Coronary artery (tissue), 2 donors: Measurements from ENCODE around the gene P2RX6.

Experiments used
- DNase-seq: peaks from one replicate; pipeline ENCODE4 v3.0.0-alpha.2; 2017; ENCODE audit warnings: low spot score
- H3K27ac ChIP-seq, 2 donors: fragments of 200-600 bp; sonication (generic); one replicate each; pipeline ENCODE4 v1.5.1; 2016 to 2019
- H3K4me3 ChIP-seq: fragments of 200-600 bp; sonication (generic); 2 replicates; pipeline ENCODE4 v1.5.1; 2016; ENCODE audit warnings: mild to moderate bottlenecking, moderate library complexity
- TF ChIP-seq, protein P1 (sequence below): fragments of 200-600 bp; sonication (generic); IDR thresholded peaks from one replicate; pipeline ENCODE4 v1.5.1; 2019; ENCODE audit warnings: antibody characterized with exemption

Gene P2RX6

DNA sequence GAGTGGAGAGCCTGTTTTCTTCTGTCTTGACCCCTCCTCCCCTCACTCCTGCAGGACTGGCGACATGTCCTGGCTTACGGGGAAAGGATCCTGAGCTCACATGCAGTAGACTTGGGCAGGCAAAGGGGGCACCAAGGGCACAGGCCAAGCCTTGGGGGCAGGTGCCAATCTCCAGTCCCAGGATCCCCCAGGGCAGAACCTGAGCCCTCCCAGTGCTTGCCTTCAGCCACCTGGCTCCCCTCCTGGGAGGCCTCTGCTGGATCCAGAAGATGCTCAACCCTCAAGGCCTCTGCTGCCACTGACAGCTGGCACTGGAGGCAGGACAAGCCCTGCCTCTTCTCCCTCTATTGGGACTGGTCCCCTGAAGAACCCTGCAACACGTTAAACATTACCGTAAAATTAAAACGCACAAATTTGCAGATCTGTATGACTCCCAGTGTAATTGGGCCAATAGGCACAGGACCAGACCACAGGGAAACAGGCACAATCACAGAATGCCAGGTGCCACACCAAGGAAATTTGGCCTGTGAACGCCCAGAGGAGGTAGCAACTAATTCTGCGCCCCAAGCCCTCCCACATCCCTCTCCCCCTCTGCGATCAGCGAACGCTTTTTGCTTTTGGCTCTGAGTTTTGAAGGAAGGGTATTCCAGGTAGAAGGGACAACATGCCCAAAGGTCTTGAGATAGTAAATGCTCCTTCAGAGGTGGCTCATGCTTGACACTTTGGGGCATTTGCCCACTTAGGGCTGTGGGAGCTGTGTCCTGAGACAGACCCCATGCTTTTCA is 33.8 kb upstream of the P2RX6 start:
- H3K27ac ChIP-seq: peak overlapping the region; percentile 89 to 90
- H3K4me3 ChIP-seq: peak overlapping the region; percentile 91
- DNase-seq: no peak
- TF ChIP-seq, protein P1, sequence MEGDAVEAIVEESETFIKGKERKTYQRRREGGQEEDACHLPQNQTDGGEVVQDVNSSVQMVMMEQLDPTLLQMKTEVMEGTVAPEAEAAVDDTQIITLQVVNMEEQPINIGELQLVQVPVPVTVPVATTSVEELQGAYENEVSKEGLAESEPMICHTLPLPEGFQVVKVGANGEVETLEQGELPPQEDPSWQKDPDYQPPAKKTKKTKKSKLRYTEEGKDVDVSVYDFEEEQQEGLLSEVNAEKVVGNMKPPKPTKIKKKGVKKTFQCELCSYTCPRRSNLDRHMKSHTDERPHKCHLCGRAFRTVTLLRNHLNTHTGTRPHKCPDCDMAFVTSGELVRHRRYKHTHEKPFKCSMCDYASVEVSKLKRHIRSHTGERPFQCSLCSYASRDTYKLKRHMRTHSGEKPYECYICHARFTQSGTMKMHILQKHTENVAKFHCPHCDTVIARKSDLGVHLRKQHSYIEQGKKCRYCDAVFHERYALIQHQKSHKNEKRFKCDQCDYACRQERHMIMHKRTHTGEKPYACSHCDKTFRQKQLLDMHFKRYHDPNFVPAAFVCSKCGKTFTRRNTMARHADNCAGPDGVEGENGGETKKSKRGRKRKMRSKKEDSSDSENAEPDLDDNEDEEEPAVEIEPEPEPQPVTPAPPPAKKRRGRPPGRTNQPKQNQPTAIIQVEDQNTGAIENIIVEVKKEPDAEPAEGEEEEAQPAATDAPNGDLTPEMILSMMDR: no peak

DNA sequence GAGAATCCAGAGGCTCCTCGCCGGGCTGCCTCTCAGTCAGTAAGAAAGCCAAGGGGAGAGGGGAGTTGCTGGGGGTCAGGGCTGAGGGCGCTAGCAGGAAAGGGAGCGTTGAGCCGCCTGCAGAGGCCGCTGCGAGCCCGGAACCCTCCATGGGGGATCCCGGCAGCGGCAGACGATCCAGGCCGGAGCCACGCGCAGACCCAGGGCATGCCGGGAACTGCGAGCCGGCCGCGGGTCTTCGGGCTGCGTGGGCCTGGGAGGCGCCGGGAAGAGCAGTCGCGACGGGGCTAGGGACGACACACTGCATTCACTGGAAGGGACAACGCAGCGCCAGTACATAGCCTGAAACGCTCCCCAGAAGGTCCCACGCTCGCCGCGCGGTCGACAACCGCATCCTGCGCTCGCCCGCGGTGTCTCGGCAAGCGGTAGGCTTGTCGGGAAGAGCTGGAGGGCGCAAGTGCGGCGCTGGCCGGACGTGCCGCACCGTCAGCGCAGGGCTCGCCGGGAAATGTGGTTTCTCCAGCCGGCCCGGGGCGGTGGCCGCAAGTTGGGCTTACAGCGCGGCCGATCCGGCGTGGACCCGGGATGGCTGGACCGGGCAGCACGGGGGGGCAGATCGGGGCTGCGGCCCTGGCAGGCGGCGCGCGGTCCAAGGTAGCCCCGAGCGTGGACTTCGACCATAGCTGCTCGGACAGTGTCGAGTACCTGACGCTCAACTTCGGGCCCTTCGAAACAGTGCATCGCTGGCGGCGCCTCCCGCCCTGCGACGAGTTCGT is 33.0 kb upstream of the P2RX6 start, which contains the start of gene LZTR1:
Gene LZTR1, plus strand, starts transcription at position 511 of the 776 bp plus-strand sequence. Its CDS starts 75 bp downstream, at position 586.
- Histone ChIP-seq H3K4me3 (peak within 1 kb of the TSS; percentile 91), H3K27ac (peak within 1 kb of the TSS; percentile 89 to 90)
- TF ChIP-seq, protein P1: peak; percentile 23
- peak; percentile 84 for DNase-seq

DNA sequence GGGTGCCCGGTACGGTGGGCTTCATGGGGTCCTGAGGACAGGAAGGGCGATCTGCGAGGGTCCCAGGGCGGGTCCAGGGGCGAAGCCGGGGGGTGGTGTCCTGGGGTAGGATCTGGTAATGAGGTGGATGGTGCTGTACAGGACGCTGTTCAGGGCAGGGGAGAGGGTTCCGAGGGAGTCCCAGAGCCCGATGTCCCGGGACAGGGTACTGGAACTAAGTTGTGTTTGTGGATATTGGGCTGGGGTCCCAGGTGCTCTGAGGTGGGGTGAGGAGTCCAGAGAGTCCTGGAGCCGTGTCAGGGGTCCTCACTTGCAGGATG is 32.4 kb upstream of the P2RX6 start:
- TF ChIP-seq, protein P1: no peak
- Histone ChIP-seq H3K27ac (peak overlapping the region; percentile 89 to 90), H3K4me3 (peak overlapping the region; percentile 91)
- no peak for DNase-seq

DNA sequence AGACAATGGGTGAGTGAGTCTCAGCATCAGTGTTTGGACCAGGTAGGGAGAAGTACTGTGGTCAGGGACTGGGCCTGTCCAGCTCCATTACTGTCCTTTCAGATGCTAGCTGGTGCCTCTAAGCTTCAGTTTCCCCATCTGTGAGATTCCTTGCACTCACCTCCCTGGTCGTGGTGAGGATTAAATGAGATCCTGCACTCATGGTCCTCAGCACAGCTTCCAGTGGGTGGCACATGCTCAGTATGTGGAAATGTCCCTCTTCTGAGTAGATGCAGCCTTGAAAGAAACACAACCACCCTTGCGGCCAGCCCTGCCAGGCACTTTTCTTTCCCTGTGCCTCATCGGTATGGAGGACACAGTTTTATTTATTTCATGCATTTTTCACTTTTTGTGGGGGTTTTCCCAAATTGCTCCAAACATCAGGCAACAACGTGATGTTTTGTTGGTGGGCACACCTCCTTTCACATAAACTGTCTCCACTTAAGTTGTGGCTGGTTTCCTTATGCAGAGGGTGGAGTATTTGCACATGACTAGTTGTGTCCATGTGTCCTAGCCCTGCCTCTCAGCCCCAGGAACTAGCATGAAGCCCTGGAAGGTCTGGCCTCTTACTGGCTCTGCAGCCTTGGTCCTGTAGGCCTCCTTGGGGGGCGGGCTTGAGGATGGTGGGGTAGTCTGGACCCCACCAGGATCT is 31.7 kb upstream of the P2RX6 start:
- peak overlapping the region; percentile 91 for H3K4me3 ChIP-seq
- TF ChIP-seq, protein P1: no peak
- peak overlapping the region in 1 of 2 donors; percentile 90 for H3K27ac ChIP-seq
- no peak for DNase-seq

DNA sequence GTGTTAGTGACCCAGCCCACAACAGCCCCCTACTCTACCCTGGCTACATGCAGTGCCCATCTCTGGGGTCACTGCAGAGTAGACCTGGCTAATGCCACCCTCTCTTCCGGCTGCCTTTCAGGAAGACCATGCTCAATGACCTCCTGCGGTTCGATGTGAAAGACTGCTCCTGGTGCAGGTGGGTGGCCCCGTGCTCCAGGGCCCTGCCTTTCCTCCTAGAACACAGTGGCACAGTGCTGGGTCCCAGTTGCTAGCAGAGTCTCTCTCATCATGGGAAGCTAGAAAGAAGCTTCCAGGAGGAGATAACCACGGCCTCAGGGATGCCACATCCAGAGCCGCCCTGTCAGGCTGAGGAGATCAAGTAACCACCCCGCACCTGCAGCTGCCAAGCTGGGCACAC is 29.2 kb upstream of the P2RX6 start:
- no peak overlapping the region for H3K4me3 ChIP-seq
- no peak for DNase-seq
- TF ChIP-seq, protein P1: no peak
- H3K27ac ChIP-seq: no peak overlapping the region

DNA sequence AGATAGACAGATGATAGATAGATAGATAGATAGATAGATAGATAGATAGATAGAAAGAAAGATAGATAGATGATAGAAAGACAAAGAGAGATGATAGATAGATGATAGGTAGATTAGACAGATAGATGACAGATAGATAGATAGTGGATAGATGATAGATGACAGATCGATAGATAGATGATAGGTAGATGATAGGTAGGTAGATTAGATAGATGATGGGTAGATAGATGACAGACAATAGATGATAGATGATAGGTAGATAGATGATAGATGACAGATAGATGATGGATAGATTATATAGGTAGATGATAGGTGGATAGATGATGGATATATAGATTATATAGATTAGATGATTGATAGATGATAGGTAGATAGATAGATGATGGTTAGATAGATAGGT is 28.6 kb upstream of the P2RX6 start:
- Histone ChIP-seq H3K4me3 (no peak overlapping the region), H3K27ac (no peak overlapping the region)
- TF ChIP-seq, protein P1: no peak
- no peak for DNase-seq
